Endothelial cell of umbilical vein (primary cell): ENCODE measurements around the gene DEF6. TPM values are rescaled to one million over a fixed set of nuclear protein-coding genes. Genes with fewer than 3 reads are reported as not detected.
"Not testable (repeated sequence)": the region's sequence is repeated elsewhere in the genome, so short reads cannot be mapped to it uniquely, and the experiment has no call there.

Experiments used
- BruUV-seq: library from RNA; stranded (reverse); fragments of 400-500 nt; replicated peaks from 2 replicates; lab custom pipeline; 2021; lab: Mats Ljungman, UMichigan
- CTCF ChIA-PET: fragments of 300-600, 350-600 bp; sonication (Branson Sonifier 250); formaldehyde crosslinking; loops from one replicate; lab custom pipeline; 2021; ENCODE audit warnings: antibody characterized with exemption, inconsistent platforms; lab: Charles Lee
- POLR2A ChIA-PET: fragments of 300-600, 350-600 bp; sonication (Branson Sonifier 250); formaldehyde crosslinking; loops from one replicate; lab custom pipeline; 2021; ENCODE audit warnings: antibody characterized with exemption, inconsistent platforms; lab: Charles Lee
- DNase-seq: peaks from one replicate; pipeline ENCODE4 v3.0.0-alpha.2; 2011; ENCODE audit warnings: low read depth, low spot score
- FAIRE-seq: peaks from 2 replicates; lab custom pipeline; 2011; peaks lifted over from hg19 to GRCh38; lab: Jason Lieb, UNC
- H2AFZ ChIP-seq: 2 replicates; pipeline ENCODE4 v1.6.0; 2012; ENCODE audit warnings: low read depth, low read length, control low read depth, inconsistent platforms
- H3K27ac ChIP-seq: 2 replicates; pipeline ENCODE4 v1.5.1; 2011; ENCODE audit warnings: low read depth, mild to moderate bottlenecking, control low read depth, low read length, moderate library complexity; ENCODE audit not compliant: insufficient read depth
- H3K27me3 ChIP-seq, 2 experiments: 2 replicates each; pipeline versions ENCODE4 v1.6.0 to v1.6.1; 2011; ENCODE audit warnings: low read length in 2 of 2, mixed read lengths in 1 of 2; ENCODE audit not compliant: control insufficient read depth in 2 of 2, insufficient read depth in 2 of 2
- H3K36me3 ChIP-seq, 2 experiments: 2 replicates in 1 of 2; 3 replicates in 1 of 2; pipeline ENCODE4 v1.5.1; 2011; ENCODE audit warnings: low read length in 2 of 2, mild to moderate bottlenecking in 1 of 2, moderate library complexity in 1 of 2; ENCODE audit not compliant: control insufficient read depth in 2 of 2, insufficient read depth in 2 of 2; ENCODE audit errors: extremely low read depth in 1 of 2
- H3K4me1 ChIP-seq: 3 replicates; pipeline ENCODE4 v1.5.1; 2011; ENCODE audit warnings: mild to moderate bottlenecking, low read length; ENCODE audit not compliant: control insufficient read depth, insufficient read depth; ENCODE audit errors: extremely low read depth
- H3K4me2 ChIP-seq: 2 replicates; pipeline ENCODE4 v1.6.1; 2011; ENCODE audit warnings: low read length, control low read depth, mixed read lengths; ENCODE audit not compliant: insufficient read depth
- H3K4me3 ChIP-seq, 3 experiments: fragments of 200-600 bp in 1 of 3; sonication (generic), shearing (Covaris generic) in 1 of 3; replicated peaks in 1 of 3; 2 replicates each; pipeline ENCODE4 v1.5.1; 2011 to 2016; ENCODE audit warnings: control low read depth in 3 of 3, low read length in 3 of 3, mild to moderate bottlenecking in 2 of 3, inconsistent platforms in 1 of 3, low read depth in 1 of 3, moderate library complexity in 1 of 3; ENCODE audit not compliant: insufficient read depth in 1 of 3
- H3K79me2 ChIP-seq: 2 replicates; pipeline ENCODE4 v1.6.0; 2012; ENCODE audit warnings: low read length, inconsistent platforms; ENCODE audit not compliant: control insufficient read depth, insufficient read depth
- H3K9ac ChIP-seq: replicated peaks from 2 replicates; pipeline ENCODE3; 2011; ENCODE audit warnings: low read length, control low read depth; ENCODE audit not compliant: insufficient read depth; ENCODE audit errors: extremely low read depth
- H3K9me1 ChIP-seq: replicated peaks from 3 replicates; pipeline ENCODE4 v1.6.0; 2011; ENCODE audit warnings: mild to moderate bottlenecking, low read length; ENCODE audit not compliant: control insufficient read depth, insufficient read depth; ENCODE audit errors: extremely low read depth
- H3K9me3 ChIP-seq: replicated peaks from 2 replicates; pipeline ENCODE4 v1.5.1; 2012; ENCODE audit warnings: low read length, inconsistent platforms; ENCODE audit not compliant: control insufficient read depth, insufficient read depth
- H4K20me1 ChIP-seq: replicated peaks from 2 replicates; pipeline ENCODE3; 2011; ENCODE audit warnings: mild to moderate bottlenecking, low read length; ENCODE audit not compliant: control insufficient read depth, insufficient read depth; ENCODE audit errors: extremely low read depth
- CTCF ChIP-seq, 2 donors: IDR thresholded peaks; 1 replicate in 1 of 2; 2 replicates in 1 of 2; pipeline ENCODE4 v1.5.1; 2011; ENCODE audit warnings: low read length in 2 of 2, mild to moderate bottlenecking in 2 of 2, moderate library complexity in 2 of 2, control low read depth in 1 of 2, inconsistent platforms in 1 of 2, low read depth in 1 of 2; ENCODE audit not compliant: insufficient read depth in 1 of 2; ENCODE audit errors: extremely low read depth in 1 of 2
- EZH2 ChIP-seq: IDR thresholded peaks from 2 replicates; pipeline ENCODE4 v1.6.1; 2012; ENCODE audit warnings: borderline replicate concordance, low read depth, mild to moderate bottlenecking, moderate library complexity, low read length, inconsistent platforms; ENCODE audit not compliant: severe bottlenecking
- FOS ChIP-seq: IDR thresholded peaks from 2 replicates; pipeline ENCODE4 v1.6.1; 2011; ENCODE audit warnings: mild to moderate bottlenecking, low read length, moderate library complexity, borderline replicate concordance; ENCODE audit not compliant: insufficient read depth
- GATA2 ChIP-seq: IDR thresholded peaks from 2 replicates; pipeline ENCODE4 v1.7.0; 2011; ENCODE audit warnings: low read depth, mild to moderate bottlenecking, moderate library complexity, mixed read lengths, low read length; ENCODE audit not compliant: insufficient read length, insufficient read depth
- JUN ChIP-seq: IDR thresholded peaks from 2 replicates; pipeline ENCODE4 v1.6.1; 2011; ENCODE audit warnings: borderline replicate concordance, low read depth; ENCODE audit not compliant: insufficient read length, insufficient read depth
- MYC ChIP-seq: IDR thresholded peaks from one replicate; pipeline ENCODE4 v1.6.1; 2011; ENCODE audit warnings: mild to moderate bottlenecking, low read depth, low read length
- POLR2A ChIP-seq: IDR thresholded peaks from 2 replicates; pipeline ENCODE4 v1.6.1; 2012; ENCODE audit warnings: low read depth, mild to moderate bottlenecking, control low read depth, low read length
- POLR2AphosphoS5 ChIP-seq: IDR thresholded peaks from 2 replicates; pipeline ENCODE4 v1.6.1; 2012; ENCODE audit warnings: low read depth, mild to moderate bottlenecking, control low read depth, low read length, moderate library complexity; ENCODE audit not compliant: insufficient read depth
- dilution Hi-C: fragments of 300-500 bp; cut with MboI; formaldehyde crosslinking; loops from one replicate; pipeline ENCODE4 v1.15.0; 2019; ENCODE audit warnings: low sequenced_read_pairs; ENCODE audit not compliant: extremely low pct_ligation_motif_present
- intact Hi-C: fragments of 100-400 bp; cut with micrococcal nuclease; formaldehyde crosslinking; loops from one replicate; pipeline ENCODE4 v1.10.0; 2022
- polyA plus RNA-seq, 4 experiments: library from polyadenylated mRNA; depleted of rRNA in 3 of 4; stranded (reverse) in 3 of 4; unstranded in 1 of 4; fragments of >200 nt; gene quantifications; 2 replicates each; pipeline versions ENCODE4 v1.2.1 to v1.2.3, GENCODE V29; 2011 to 2012; ENCODE audit warnings: missing spikeins in 1 of 4
- total RNA-seq: library from RNA; stranded (reverse); gene quantifications from 2 replicates; pipeline ENCODE4 v1.2.3, GENCODE V29; 2021
- TF ChIP-seq, protein P1 (sequence below): IDR thresholded peaks from 2 replicates; pipeline ENCODE4 v1.6.1; 2011; ENCODE audit not compliant: insufficient read depth, insufficient read length

Gene DEF6
- total and polyA plus RNA-seq, 2 donors (not counting 3 experiments of a cell fraction or from before 2014, with no cell fraction given) = 0.59 to 0.77 TPM

- Histone ChIP-seq H3K79me2 (no peaks in the 10 kb centered on the region), H3K27me3 (peaks cover 0 to 8% of the 10 kb centered on the region in 2 experiments), H3K9me1 (no peaks in the 10 kb centered on the region), H2AFZ (no peak overlapping the region), H3K4me1 (no peaks in the 10 kb centered on the region), H3K4me2 (no peak overlapping the region), H3K4me3 (no peak overlapping the region), H3K27ac (no peak overlapping the region), H3K36me3 (no peaks in the 10 kb centered on the region), H3K9ac (no peak overlapping the region), H3K9me3 (no peaks in the 10 kb centered on the region), H4K20me1 (no peaks in the 10 kb centered on the region)
- TF ChIP-seq POLR2A = no peak
- TF ChIP-seq FOS = no peak
- no peak for TF ChIP-seq CTCF (IDR thresholded peaks at IDR 0.05; ENCODE audit: extremely low read depth in 1 of 2, insufficient read depth in 1 of 2, low read depth in 1 of 2, low read length in 2 of 2)
- TF ChIP-seq POLR2AphosphoS5 = no peak
- TF ChIP-seq, protein P1, sequence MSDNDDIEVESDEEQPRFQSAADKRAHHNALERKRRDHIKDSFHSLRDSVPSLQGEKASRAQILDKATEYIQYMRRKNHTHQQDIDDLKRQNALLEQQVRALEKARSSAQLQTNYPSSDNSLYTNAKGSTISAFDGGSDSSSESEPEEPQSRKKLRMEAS = no peak
- no peak for TF ChIP-seq MYC
- no peak for TF ChIP-seq EZH2
- TF ChIP-seq JUN = no peak
- no peak for TF ChIP-seq GATA2
- FAIRE-seq (no peak), DNase-seq (no peak)
- dilution Hi-C loops = no loop called here
- BruUV-seq = no TSS peak
- ChIA-PET CTCF (interaction anchor here (1.3 to 1.7 kb wide), 2 partner anchors 12 to 34 kb away, joined by 3 to 7 read pairs; partner anchors contain the start of gene DEF6), POLR2A (no interaction called here)
- intact Hi-C loops = no loop called here
Measured at GRCh38 chr6:35330541-35331119, 33.0 kb downstream of the DEF6 start.

DNA sequence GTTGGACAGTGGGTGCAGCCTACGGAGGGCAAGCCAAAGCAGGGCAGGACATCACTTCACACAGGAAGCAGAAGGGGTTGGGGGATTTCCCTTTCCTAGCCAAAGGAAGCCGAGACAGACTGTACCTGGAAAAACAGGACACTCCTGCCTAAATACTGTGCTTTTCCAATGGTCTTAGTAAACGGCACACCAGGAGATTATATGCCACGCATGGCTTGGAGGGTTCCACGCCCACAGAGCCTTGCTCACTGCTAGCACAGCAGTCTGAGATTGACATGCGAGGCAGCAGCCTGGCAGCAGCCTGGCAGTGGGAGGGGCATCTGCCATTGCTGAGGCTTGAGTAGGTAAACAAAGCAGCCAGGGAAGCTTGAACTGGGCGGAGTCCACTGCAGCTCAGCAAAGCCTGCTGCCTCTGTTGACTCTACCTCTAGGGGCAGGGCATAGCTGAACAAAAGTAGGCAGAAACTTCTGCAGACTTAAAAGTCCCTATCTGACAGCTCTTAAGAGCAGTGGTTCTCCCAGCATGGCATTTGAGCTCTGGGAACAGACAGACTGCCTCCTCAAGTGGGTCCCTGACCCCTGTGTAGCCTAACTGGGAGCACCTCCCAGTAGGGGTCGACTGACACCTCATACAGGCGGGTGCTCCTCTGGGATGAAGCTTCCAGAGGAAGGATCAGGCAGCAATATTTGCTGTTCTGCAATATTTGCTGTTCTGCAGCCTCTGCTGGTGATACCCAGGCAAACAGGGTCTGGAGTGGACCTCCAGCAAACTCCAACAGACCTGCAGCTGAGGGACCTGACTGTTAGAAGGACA lies 34.7 kb downstream of the DEF6 start:
- H3K36me3 ChIP-seq, H3K27me3 ChIP-seq, intact Hi-C loops, H3K27ac ChIP-seq, H3K4me1 ChIP-seq, POLR2A ChIA-PET, H3K4me3 ChIP-seq, H4K20me1 ChIP-seq, BruUV-seq, H3K9ac ChIP-seq, H3K79me2 ChIP-seq, DNase-seq, H3K4me2 ChIP-seq, H3K9me1 ChIP-seq, dilution Hi-C loops, H2AFZ ChIP-seq, FAIRE-seq, H3K9me3 ChIP-seq: not testable (repeated sequence)
- CTCF ChIA-PET = interaction anchor here (1.1 to 2.5 kb wide), 6 partner anchors 9 to 136 kb away, joined by 3 to 7 read pairs (median 4); partner anchors contain the start of genes DEF6, PPARD and RPL10A
